C4-2B (cell line): ENCODE results near the gene CFAP58.

ENCODE experiments used
- ZFX ChIP-seq: fragments of 450-650 bp; IDR thresholded peaks from 2 replicates; pipeline ENCODE4 v1.6.1; 2017
- TF ChIP-seq, protein P1 (sequence below): fragments of 450-650 bp; conservative IDR thresholded peaks from 2 replicates; pipeline ENCODE4 v1.5.1; 2017; ENCODE audit warnings: mild to moderate bottlenecking

DNA sequence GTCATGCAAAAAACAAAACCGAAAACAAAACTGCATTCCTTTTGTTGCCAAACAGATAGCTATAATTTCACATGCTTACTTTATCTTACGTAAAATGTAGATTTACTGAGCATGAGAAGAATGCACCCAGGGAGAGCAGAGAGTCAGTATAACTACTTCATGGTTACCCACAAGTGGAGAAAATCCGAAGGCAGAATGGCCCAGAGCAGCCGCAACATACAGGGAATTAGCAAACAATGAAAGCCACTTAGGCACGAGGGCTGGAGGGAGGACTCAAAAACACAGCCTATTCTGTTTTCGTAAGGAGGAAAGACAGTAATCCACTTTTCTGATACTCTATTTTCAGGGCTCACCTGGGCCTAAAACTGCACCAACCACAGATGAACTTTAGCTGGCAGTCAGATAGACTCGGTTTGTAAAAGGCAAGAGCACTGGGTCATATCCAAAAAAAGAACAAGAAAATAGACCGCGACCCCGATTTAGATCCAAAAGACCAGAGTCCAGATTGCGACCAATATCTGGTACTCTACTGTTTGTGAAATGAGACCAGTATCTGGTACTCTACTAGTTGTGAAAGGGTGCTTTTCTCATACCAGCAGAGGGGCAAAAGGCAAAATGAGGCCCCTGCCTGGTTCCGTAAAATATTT lies 16.7 kb upstream of the CFAP58 start:
- TF ChIP-seq, protein P1, sequence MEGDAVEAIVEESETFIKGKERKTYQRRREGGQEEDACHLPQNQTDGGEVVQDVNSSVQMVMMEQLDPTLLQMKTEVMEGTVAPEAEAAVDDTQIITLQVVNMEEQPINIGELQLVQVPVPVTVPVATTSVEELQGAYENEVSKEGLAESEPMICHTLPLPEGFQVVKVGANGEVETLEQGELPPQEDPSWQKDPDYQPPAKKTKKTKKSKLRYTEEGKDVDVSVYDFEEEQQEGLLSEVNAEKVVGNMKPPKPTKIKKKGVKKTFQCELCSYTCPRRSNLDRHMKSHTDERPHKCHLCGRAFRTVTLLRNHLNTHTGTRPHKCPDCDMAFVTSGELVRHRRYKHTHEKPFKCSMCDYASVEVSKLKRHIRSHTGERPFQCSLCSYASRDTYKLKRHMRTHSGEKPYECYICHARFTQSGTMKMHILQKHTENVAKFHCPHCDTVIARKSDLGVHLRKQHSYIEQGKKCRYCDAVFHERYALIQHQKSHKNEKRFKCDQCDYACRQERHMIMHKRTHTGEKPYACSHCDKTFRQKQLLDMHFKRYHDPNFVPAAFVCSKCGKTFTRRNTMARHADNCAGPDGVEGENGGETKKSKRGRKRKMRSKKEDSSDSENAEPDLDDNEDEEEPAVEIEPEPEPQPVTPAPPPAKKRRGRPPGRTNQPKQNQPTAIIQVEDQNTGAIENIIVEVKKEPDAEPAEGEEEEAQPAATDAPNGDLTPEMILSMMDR: no peak
- no peak for TF ChIP-seq ZFX
